NCI-H1930 (cell line): ENCODE data around the gene HOXA13.

Source experiments
- DNase-seq, 2 experiments: peaks; one replicate each; lab custom pipeline; 2025; lab: John Stamatoyannopoulos, UW

HOXA13 gene

GRCh38 chr7:27207348-27207985 lies 7.6 kb upstream of the HOXA13 start:
- DNase-seq = no peak

GRCh38 chr7:27205325-27206280 lies 5.7 kb upstream of the HOXA13 start:
- no peak for DNase-seq

DNA sequence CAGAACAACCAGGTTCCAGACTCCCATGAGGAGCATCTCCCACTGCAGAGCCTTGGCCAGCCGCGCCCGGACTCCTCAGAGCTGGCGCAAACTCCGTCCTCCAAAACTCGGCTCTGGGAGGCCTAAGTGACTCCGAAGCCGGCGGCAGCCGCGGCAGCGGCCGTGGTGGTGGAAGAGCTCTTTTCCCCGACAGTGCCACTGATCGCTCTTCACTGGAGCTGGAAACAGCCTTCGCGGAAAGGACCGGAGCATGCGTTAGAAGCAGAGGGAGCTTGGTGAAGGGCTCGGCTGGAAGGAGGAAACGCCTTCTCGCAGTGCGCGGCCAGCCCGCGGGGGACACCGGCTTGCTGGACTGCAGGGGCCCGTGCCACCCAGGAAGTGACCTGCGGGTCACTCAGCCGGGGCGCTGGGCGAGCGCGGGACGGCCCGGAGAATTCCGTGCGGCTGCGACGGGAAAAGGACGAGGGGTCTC lies 5.0 kb upstream of the HOXA13 start:
- no peak for DNase-seq

- no peak for DNase-seq
These were observed 4.2 kb upstream of the HOXA13 start for GRCh38 chr7:27203964-27204594.

DNA sequence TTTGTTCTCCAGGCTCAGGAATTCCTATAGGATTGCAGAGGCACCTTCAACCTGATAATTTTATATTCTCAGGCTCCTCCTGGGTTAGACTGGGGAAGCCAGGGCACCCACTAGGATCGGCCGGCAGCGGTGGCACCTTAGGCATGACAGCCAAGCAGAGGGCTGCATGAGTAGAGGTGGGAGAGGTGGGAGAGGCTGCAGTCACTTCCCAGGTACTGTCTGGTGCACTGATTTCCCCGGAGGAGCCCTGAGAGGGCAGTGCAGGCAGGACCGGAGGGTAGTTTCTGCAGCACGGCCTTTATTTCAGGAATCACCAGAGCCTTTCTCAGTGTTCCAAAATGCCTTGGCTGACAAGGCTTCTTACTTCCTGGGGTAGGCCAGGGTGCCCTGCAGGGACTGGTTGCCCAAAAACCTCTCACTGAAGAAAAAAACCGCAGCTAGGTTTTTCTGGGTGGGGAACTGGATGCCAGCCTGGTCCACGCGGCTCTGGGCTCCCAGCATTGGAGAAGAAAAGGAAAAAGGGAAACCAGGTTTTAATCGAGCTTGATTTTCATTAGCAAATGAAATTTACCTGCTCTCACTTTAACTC lies 3.6 kb upstream of the HOXA13 start:
- no peak for DNase-seq

DNA sequence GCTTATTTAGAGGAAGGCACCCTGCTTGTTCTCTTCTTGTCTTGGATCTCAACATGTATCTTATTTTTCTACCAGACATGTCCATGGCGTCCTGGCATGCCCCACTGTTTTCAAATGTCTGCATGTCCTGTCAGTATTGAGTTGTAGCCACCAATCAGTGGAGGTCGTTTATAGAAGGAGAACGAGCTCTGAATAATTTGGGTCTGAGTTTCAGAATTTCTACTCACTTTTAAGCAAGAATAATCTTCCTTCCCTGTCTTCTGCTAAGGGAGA lies 2.9 kb upstream of the HOXA13 start:
- DNase-seq = no peak

GRCh38 chr7:27202018-27202861 lies 2.3 kb upstream of the HOXA13 start:
- no peak for DNase-seq

GRCh38 chr7:27201580-27202017 lies 1.7 kb upstream of the HOXA13 start:
- DNase-seq = no peak

DNA sequence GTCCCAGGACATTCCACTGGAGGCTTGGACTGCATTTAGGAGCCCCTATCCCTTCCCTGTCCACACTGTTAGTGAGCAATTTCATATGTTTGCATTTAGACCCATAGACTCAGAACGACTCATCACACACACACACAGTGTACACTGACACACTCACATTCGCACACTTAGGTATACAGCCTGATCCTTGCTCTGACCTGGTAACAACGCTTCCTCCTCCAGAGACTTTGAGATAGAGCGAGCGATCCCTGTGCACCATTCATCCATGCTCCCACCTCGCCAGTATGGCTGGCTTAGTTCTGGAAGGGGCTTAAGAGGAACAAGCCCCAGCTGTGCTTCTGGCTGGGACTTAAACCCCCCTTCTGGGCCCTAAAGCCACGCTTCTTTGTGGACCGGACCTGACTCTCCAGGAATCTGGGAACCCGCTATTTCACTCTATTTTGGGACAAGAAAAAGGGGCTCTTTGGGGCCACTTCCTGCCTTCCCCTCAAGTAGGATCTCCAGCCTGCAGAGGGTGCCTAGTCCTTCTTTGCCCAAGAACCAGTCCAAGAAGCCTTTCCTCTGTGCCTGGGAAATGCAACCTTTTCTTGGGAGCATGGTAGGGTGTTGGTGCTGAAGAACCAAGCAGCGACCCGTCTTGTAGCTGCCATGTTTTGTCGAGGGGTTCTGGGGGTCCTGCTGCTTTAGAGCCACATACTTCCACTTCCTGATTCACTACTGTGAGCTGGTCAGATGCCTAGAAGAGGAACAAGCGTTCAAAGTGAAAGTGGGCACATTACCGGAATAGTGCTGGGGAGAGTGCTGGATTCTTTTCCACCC lies 1.1 kb upstream of the HOXA13 start:
- DNase-seq = no peak

DNA sequence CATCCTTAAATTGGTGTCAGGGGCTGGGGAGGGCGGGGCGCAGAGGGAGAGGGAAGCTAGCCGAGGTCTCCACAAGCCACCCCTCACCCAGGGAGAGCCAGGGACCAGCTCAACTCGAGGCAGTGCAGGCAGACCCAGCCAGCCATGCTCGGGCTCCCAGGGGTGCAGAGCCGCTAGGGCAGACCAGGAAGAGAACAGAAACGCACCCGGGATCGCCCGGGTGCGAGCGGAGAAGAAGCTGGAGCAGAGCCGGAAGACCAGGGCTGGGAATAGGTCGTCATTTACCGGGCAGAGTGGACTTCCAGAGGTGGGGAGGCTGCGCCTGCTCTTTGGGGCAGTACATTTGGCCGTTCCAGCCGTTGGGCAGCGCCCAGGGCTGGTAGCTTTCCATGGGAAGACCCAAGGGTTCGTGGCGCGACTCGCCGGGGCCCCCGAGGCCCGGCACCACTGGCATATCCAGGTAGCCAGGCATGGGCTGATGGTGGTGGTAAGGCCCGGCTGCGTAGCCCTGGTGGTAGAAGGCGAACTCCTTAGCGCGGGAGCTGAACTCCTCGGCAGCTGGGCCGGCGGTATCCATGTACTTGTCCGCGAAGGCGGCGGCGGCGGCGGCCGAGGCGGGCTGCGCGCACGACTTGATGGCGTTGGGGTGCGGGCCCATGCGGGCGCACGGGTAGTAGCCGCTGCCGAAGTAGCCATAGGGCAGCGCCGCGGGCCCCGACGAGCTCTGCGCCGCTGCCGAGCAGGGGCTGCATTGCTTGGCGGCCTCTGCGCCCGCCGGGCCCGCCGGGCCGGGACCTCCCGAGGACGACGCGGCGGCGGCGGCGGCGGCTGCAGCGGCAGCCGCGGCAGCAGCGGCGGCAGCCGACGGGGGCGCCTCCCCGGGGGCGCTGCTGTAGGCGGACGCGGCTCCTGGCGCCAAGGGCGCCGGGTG lies 755 bp downstream of the HOXA13 start:
- DNase-seq = no peak

GRCh38 chr7:27198138-27198841 lies 1.6 kb downstream of the HOXA13 start:
- DNase-seq = no peak

GRCh38 chr7:27197137-27198042 lies 2.5 kb downstream of the HOXA13 start:
- DNase-seq = no peak

DNA sequence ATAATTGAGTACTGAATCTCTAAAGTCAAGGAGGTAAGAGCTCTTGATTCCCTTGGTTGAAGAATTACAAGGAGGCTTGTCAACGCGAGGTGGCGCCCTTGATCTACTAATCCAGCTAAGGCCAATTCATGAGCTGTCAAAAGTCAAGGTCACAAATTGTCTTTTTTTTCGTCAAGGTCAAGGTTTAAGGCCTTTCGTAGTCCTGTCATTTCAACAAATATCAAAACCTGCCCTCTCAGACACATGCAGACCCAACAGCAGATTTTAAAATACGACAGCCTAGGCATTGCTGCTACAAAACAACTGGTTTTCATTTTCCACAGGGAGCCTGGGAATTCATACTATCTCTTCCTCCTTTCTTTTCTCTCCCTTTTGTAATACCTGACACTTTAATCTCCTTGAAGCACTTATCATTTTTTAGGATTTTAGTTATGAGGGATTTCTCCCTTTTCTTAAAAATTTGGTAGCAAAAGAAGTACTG lies 3.6 kb downstream of the HOXA13 start:
- DNase-seq = peak; percentile 52 to 56

DNA sequence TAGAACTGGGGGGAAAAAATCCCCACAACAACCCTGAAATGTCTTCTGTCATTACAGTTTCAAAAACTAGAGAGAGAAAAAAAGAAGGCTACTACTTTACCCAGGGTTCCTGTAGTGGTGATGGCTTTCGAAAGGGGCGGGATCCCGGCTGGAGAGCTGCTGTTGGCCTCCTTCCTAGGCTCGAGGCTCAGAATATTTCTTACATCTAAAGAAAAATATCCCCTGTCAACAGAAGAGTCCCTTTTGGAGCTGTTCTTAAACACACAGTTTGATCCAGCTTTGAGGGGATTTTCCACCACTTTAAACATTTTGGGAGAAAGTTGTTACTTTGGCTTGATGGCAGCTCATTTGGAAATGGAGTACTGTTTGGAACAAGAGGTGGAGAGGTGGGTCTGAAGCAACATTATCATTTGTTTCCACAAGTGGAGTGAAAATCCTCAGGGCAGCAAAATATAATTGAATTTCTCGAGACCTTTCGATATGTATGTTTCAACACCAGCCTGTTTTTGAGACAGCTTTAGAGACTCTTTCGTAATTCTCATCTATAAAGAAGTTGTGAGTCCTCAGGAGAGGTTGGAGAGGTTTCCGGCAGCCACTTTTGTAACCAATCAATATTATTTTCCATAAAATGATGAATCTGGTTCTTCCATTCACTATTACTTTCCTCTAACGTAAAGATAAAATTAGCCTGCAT lies 5.1 kb downstream of the HOXA13 start:
- DNase-seq = no peak

DNA sequence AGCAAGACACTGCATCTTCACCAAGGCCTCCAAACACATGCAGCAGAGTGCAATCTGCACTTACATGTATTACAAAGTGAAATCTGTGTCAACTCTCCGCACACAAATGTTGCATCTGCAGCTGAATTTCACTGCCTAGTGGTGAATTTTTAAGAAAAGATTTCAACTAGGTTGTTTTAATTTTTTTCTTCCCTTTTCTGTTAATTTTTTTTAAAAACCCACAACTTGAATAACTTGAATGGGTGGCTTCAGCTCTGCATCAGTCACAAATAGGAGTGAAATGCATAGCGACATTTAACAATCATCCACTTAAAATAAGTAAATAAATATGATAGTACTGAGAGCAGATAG lies 5.9 kb downstream of the HOXA13 start:
- DNase-seq = no peak

DNA sequence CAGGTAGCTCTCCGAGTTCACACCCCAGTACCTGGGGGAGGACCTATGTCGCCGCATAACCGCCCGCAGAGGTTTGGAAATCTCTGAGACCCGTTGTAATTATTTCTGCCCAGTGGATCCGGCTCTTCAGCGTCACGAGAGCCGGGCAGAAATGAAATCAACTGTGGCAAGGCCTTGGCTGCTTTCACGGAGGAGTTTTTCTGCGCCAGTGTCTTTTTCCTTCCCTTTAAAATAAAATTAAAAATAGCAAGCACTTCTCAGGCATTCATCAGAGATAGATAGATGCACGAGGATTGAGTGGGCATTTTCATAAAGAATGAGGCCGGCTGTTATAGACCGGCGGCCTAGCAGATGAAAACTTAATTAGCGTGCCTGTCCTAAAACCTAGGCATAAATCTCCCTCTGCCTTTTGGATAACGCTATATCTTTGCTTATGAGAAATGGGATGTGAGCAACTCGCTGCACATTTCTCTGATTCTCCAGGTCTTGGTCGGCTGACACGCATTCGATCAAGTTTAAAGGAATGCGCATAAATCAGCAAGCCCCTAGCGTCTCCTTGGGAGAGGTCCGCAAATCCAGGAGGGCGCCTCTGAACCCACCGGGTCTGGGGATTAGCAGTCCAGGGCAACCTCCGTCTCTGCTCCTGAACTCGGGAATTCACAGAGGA lies 6.4 kb downstream of the HOXA13 start:
- no peak for DNase-seq
